ENCODE data around the gene CAND1. TPM values are rescaled to one million over a fixed set of nuclear protein-coding genes. Genes with fewer than 3 reads are reported as not detected.

CAND1 gene
- total and polyA plus RNA-seq, 9 of the 15 experiments (the other 6 are each of a cell fraction or from before 2014, with no cell fraction given): 24.0 to 167 (median 77.5) TPM

GRCh38 chr12:67268335-67268895, 743 bp upstream of the CAND1 start (continued):
- TF ChIP-seq RNF219 (CRISPR knock-in tag; IDR thresholded peaks at IDR 0.05) (no peak), ZC3H4 (CRISPR knock-in tag; IDR thresholded peaks at IDR 0.05; ENCODE audit: borderline replicate concordance) (no peak), REST (IDR thresholded peaks at IDR 0.05; ENCODE audit: borderline replicate concordance) (no peak), REST (CRISPR knock-in tag; IDR thresholded peaks at IDR 0.05; ENCODE audit: low read depth) (no peak), ILF3 (IDR thresholded peaks at IDR 0.05; ENCODE audit: borderline replicate concordance) (no peak), FOS (IDR thresholded peaks at IDR 0.05; ENCODE audit: extremely low read depth, insufficient read length) (peak; percentile 82), IFI16 (CRISPR knock-in tag; IDR thresholded peaks at IDR 0.05) (no peak), EP400 (IDR thresholded peaks at IDR 0.05) (no peak), ZNF668 (CRISPR knock-in tag; IDR thresholded peaks at IDR 0.05) (no peak), HEY1 (CRISPR knock-in tag; IDR thresholded peaks at IDR 0.05; ENCODE audit: borderline replicate concordance) (no peak), ELF4 (CRISPR knock-in tag; IDR thresholded peaks at IDR 0.05) (no peak), POLR2B (IDR thresholded peaks at IDR 0.05; ENCODE audit: low read depth, partially characterized antibody) (peak; percentile 14), SREBF1 (IDR thresholded peaks at IDR 0.05; ENCODE audit: borderline replicate concordance, low read depth, low read length) (no peak), ZNF12 (CRISPR knock-in tag; IDR thresholded peaks at IDR 0.05) (no peak), SP1 (CRISPR knock-in tag; IDR thresholded peaks at IDR 0.05) (no peak), KLF6 (CRISPR knock-in tag; IDR thresholded peaks at IDR 0.05; ENCODE audit: borderline replicate concordance) (no peak), SRSF3 (IDR thresholded peaks at IDR 0.05; ENCODE audit: insufficient read depth, low read length) (no peak), BACH1 (tag; IDR thresholded peaks at IDR 0.05) (no peak), SP2 (IDR thresholded peaks at IDR 0.05; ENCODE audit: extremely low read depth, low read depth, low read length, poor library complexity, severe bottlenecking) (peak; percentile 22), GABPB1 (CRISPR knock-in tag; IDR thresholded peaks at IDR 0.05) (no peak; the same call in 1 of the 2 replicates), RBM39 (optimal IDR thresholded peaks at IDR 0.05; ENCODE audit: low read depth, low read length) (no peak)

Data from K562 (cell line).